HG03565 (cell line): ENCODE results near the gene TAS2R7.
"Not testable (repeated sequence)": the region's sequence is repeated elsewhere in the genome, so short reads cannot be mapped to it uniquely, and the experiment has no call there.

Source experiments
- ATAC-seq: cut with Tn5 transposase; IDR thresholded peaks from one replicate; pipeline ENCODE4 v1.9.1; 2021; ENCODE audit warnings: mild to moderate bottlenecking, moderate library complexity; ENCODE audit not compliant: unreplicated experiment

Gene TAS2R7

GRCh38 chr12:10802587-10802986, at the start of gene TAS2R7:
TSS of gene TAS2R7 (minus strand) at chr12:10802627. CDS start at chr12:10802570, 57 bp downstream.
- ATAC-seq: no peak

- ATAC-seq: no peak
Measured at GRCh38 chr12:10851243-10851858, 48.9 kb upstream of the TAS2R7 start.

- ATAC-seq: no peak
Measured at GRCh38 chr12:10849425-10849878, 47.0 kb upstream of the TAS2R7 start, which contains the start of gene PRR4. TSS of gene PRR4 (minus strand) at chr12:10849475. CDS start at chr12:10849437, 38 bp downstream.

- no peak for ATAC-seq
Measured at GRCh38 chr12:10847744-10848143, 45.3 kb upstream of the TAS2R7 start.

- no peak for ATAC-seq
Measured at GRCh38 chr12:10842862-10843261, 40.4 kb upstream of the TAS2R7 start.

- ATAC-seq: no peak
Measured at GRCh38 chr12:10838461-10838860, 36.0 kb upstream of the TAS2R7 start.

GRCh38 chr12:10829994-10830393, 27.6 kb upstream of the TAS2R7 start:
- ATAC-seq: no peak

GRCh38 chr12:10826258-10826657, 23.8 kb upstream of the TAS2R7 start, which contains the start of gene TAS2R10:
TSS of gene TAS2R10 (minus strand) at chr12:10826358. CDS start at chr12:10826269, 89 bp downstream.
- no peak for ATAC-seq

- ATAC-seq: no peak
Measured at GRCh38 chr12:10824957-10825356, 22.5 kb upstream of the TAS2R7 start.

- ATAC-seq: no peak
Measured at GRCh38 chr12:10811883-10812536, 9.6 kb upstream of the TAS2R7 start.

- ATAC-seq: no peak
Measured at GRCh38 chr12:10810068-10810467, 7.6 kb upstream of the TAS2R7 start, which contains the start of gene TAS2R9. TSS of gene TAS2R9 (minus strand) at chr12:10810168. CDS start at chr12:10810075, 93 bp downstream.

GRCh38 chr12:10807186-10807585, 4.8 kb upstream of the TAS2R7 start, which contains the start of gene TAS2R8:
TSS of gene TAS2R8 (minus strand) at chr12:10807286. CDS start at chr12:10806980, 306 bp downstream.
- no peak for ATAC-seq

- no peak for ATAC-seq
Measured at GRCh38 chr12:10801741-10802140, 686 bp downstream of the TAS2R7 start.

GRCh38 chr12:10794222-10794621, 8.2 kb downstream of the TAS2R7 start:
- ATAC-seq: no peak

- ATAC-seq: not testable (repeated sequence)
Measured at GRCh38 chr12:10791769-10792168, 10.7 kb downstream of the TAS2R7 start.

- no peak for ATAC-seq
Measured at GRCh38 chr12:10783252-10783651, 19.2 kb downstream of the TAS2R7 start.

- ATAC-seq: no peak
Measured at GRCh38 chr12:10779103-10779502, 23.3 kb downstream of the TAS2R7 start.

- ATAC-seq: no peak
Measured at GRCh38 chr12:10771132-10771733, 31.2 kb downstream of the TAS2R7 start.

GRCh38 chr12:10759657-10760056, 42.8 kb downstream of the TAS2R7 start:
- ATAC-seq: no peak

- ATAC-seq: no peak
Measured at GRCh38 chr12:10756194-10756593, 46.2 kb downstream of the TAS2R7 start.

- no peak for ATAC-seq
Measured at GRCh38 chr12:10753059-10753458, 49.4 kb downstream of the TAS2R7 start.
